Measurements from ENCODE around the gene GSS.

Gene GSS

GRCh38 chr20:34993941-34994508 lies 38.4 kb upstream of the GSS start:
- DNase-seq (ENCODE audit: low read depth), result no peak

GRCh38 chr20:34992751-34993417 lies 37.3 kb upstream of the GSS start:
- no peak for DNase-seq (ENCODE audit: low read depth)

DNA sequence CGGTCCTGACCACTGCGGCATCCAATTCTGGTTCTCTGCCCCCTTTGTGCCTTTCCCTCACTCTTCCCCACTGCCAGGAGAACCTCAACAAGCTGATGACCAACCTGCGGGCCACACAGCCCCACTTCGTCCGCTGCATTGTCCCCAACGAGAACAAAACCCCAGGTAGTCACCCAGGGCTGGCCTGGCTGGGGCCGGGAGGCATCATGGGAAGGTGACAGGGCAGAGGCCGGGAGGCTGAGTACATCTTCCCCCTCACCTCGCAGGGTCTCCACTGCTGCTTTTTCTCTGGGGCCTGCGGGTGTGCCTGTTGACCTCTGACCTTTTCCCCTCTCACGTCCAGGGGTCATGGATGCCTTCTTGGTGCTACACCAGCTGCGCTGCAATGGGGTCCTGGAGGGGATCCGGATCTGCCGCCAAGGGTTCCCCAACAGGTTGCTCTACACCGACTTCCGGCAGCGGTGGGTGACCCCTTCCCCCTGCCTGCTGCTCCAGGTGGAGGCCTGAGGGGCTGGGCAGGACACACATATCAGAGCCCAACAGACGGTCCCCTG lies 35.1 kb upstream of the GSS start:
- DNase-seq (ENCODE audit: low read depth), result no peak

GRCh38 chr20:34990231-34990630 lies 34.6 kb upstream of the GSS start:
- DNase-seq (ENCODE audit: low read depth), result no peak

DNA sequence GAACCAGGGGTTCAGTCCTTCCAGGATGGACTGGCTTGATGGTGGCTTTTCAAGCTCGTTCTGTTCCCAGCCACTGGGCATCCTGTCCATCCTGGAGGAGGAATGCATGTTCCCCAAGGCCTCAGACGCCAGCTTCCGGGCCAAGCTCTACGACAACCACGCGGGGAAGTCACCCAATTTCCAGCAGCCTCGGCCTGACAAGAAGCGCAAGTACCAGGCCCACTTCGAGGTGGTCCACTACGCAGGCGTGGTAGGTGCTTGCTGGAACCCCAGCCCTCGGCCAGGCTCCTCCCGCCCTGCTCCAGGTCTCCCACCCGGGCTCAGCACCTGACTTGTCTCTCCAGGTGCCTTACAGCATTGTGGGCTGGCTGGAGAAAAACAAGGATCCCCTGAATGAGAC lies 34.1 kb upstream of the GSS start:
- DNase-seq (ENCODE audit: low read depth), result no peak

- no peak for DNase-seq (ENCODE audit: low read depth)
These were observed 33.5 kb upstream of the GSS start for GRCh38 chr20:34989118-34989517.

DNA sequence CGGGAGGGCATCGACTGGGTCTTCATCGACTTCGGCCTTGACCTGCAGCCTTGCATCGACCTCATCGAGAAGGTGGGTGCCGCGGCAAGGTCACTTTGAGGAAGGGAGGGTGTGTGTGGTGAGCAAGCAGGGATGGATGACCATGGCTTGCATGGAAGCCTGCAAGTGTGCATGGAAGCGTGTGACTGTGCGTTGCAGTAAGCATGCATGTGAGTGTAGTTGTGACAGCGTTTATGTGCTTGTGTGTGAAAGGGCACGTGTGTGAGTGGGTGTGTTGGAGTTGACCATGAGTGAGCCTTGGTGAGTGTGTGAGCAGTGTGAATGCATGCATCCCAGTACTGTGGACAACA lies 32.6 kb upstream of the GSS start:
- DNase-seq (ENCODE audit: low read depth), result no peak

- DNase-seq (ENCODE audit: low read depth), result no peak
These were observed 31.9 kb upstream of the GSS start for GRCh38 chr20:34987288-34988190.

DNA sequence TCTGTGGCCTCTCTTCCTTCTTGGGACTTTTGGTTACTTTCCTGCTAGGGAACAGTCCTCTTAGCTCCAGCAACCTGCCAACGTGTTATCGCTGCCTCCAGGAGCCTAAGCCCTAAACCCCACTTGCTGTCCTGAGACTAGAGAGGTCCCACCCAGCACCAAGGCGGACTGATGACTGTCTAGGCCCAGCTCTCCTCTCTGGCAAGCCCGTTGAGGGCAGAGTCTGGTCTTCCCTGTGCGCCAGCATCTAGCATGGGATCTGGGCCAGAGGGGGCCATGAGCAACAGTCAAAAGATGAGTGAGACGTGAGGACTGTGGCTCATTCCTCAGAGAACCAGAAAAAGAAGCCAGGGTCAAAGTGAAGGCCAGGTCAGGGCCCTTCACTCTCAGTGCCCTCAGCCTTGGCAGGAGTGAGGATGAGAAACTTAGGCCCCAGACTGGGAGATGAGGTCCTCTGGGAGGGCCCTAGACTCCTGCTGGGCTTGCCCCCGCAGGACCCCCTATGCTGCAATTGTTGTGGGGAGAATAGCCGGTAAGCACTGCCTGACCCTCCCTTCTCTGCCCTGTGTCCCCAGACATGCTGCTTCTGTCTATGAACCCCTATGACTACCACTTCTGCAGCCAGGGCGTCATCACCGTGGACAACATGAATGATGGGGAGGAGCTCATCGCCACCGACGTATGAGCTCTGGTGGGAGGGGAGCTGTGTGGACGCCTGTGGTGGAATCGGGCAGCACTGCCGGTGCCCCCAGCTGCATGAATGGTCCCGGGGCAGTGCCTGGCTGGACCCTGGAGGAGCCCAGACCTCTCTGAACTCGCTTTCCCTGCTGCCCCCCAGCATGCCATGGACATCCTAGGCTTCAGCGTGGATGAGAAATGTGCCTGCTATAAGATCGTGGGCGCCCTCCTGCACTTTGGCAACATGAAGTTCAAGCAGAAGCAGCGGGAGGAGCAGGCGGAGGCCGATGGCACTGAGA lies 31.0 kb upstream of the GSS start:
- no peak for DNase-seq (ENCODE audit: low read depth)

DNA sequence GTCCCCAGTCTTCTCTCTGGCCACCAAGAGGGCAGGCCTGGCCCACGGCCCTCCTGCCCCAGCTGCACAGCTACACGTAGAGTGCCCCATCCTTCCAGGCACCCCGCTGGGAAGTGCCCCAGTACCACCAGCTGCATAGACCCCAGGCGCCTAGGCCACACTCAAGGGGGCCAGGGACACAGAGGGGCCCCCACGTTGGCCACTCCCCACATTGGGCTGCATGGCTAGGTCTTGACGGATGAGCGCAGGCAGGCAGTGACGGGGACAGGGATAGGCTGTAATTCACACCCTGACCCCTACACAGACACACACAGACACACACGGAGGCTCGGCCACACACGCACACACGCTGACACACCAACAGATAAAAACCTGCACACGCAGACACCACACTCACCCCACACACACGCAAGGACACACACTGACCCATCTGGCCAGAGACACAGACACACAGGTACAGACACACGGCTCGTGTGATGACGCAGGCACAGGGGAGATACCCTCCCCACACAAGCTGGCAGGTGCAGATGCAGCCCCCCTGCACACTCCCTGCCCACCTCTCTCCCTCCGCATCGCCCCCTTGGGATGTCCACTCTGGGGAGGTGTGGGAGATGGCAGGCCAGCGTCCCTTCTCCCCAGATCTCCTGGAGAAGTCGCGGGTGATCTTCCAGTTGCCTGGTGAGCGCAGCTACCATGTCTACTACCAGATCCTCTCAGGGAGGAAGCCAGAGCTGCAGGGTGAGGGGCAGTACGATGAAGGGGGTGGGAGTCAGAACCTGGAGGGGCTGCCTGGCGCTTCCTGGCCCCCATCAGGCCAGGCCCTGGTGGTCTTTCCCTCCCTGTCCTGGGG lies 30.1 kb upstream of the GSS start:
- no peak for DNase-seq (ENCODE audit: low read depth)

DNA sequence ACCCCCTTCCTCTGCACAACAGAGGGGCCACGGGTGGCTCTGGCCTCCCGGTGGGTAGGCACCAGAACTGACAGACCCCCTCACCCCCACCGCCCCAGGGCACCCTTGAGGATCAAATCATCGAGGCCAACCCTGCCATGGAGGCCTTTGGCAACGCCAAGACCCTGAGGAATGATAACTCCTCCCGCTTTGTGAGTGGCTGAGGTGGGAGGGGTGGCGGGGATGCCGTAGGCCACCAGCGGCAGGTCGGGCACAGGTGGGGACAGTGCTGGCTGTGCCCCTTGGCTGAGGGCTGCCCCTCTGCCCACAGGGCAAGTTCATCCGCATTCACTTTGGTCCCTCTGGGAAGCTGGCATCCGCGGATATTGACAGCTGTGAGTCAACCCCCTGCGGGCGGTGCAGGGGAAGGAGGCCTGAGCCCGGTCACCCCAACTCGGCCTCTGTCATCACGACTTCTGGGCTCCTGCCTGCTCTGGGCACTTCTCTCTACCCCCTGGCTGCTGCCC lies 29.2 kb upstream of the GSS start:
- DNase-seq (ENCODE audit: low read depth), result no peak

DNA sequence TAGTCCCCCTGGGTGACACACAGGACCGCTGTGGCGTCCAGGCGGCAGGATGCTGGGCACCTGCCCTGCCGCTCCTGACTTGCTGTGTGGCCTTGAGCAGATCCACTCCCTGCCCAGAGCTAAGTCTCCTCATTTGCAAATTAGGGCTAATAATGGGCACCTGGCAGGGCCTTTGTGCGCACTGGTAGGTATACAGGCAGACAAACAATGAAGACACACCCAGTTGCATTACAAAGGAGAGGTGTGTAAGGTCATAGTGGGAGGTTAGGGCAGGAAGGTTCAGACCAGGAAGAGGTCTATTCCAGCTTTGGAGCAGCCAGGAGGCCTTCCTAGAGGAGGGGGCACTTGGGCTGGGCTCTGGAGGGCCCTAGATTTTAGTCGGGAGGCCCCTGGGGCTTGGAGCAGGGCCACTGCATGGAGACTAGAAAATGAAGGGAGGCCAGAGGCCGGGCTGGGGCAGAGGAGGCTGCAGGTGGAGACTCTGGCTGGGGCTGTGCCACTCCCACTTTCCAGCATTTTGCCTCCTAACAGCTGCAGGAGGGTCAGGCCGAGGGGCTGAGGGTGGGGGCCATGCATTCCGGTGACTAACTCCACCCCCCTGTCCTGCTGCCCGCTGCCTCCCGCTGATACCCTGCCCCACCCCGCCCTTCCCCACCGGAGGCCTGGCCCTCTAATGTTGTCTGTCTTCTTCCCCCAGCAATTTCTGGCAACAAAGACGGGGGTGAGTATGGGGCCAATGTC lies 28.6 kb upstream of the GSS start:
- no peak for DNase-seq (ENCODE audit: low read depth)

GRCh38 chr20:34983089-34983820 lies 27.6 kb upstream of the GSS start:
- DNase-seq (ENCODE audit: low read depth), result no peak

DNA sequence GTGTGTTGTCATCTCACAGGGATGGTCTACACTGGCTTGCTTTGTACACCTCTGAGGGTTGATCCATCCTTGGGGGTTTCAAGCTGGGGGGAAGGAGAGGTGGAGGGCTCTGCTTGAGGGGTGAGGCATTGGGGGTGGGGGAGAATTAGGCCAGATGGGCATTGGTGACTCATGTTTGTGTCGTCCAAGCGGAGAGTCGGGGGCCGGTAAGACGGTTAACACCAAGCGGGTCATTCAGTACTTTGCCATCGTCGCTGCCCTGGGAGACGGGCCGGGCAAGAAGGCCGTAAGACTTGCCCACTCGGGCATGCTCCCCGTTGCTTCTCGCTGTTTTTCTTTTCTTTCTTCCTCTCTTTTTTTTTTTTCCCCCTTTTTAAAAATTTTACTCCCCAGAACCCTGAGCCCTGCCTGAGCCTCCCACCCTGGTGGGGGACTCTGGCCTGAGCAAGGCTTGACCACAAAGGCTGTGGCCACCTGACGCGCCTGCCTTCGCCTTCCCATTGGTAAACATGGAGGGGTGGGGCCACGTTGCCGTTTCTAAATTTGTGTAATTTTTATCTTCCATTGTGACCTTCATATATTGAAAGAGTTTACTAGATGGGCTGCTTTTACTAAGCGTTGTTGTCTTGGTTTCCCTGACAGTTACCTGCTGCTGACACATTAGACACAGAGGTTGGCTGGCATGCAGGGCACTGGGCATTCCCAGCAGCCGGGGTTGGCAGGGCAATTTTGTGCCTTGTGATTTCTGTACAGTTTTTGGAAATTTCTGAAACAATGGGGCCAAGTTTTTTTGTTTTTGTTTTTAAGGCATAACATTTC lies 26.9 kb upstream of the GSS start:
- no peak for DNase-seq (ENCODE audit: low read depth)

DNA sequence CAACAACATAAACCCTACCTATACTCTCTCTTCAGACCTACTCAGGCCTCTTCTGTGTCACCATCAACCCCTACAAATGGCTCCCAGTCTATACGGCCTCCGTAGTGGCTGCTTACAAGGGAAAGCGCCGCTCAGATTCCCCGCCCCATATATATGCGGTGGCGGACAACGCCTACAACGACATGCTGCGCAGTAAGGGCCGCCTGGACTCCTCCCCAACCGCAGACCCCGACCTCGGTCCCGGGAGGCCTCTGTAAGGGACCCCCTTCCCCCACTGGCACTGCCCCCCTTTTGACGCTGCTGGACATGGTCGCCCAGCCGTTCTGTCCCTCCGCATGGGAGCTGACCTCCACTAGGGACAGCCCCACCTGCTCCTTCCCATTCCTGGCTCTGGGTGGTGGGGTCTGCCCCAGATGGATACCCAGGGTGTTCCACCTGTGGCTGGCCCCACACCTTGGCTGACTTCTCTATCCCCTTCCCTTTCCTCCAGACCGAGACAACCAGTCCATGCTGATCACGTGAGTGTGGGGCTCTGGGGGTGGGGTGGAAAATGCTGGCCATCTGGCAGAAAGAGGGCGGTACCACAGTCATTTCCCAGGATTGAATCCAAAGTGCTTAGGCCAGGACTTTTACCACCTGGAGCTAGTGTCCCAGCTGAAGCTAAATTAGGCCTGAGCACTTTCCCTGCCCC lies 25.1 kb upstream of the GSS start:
- DNase-seq (ENCODE audit: low read depth), result no peak

- DNase-seq (ENCODE audit: low read depth), result no peak
These were observed 24.0 kb upstream of the GSS start for GRCh38 chr20:34979366-34980153.
